ENCODE measurements around the gene DYNC1LI1.

DYNC1LI1 gene

GRCh38 chr3:32482693-32483092 lies 88.0 kb downstream of the DYNC1LI1 start:
- no peak for TF ChIP-seq CTCF (IDR thresholded peaks at IDR 0.05)

DNA sequence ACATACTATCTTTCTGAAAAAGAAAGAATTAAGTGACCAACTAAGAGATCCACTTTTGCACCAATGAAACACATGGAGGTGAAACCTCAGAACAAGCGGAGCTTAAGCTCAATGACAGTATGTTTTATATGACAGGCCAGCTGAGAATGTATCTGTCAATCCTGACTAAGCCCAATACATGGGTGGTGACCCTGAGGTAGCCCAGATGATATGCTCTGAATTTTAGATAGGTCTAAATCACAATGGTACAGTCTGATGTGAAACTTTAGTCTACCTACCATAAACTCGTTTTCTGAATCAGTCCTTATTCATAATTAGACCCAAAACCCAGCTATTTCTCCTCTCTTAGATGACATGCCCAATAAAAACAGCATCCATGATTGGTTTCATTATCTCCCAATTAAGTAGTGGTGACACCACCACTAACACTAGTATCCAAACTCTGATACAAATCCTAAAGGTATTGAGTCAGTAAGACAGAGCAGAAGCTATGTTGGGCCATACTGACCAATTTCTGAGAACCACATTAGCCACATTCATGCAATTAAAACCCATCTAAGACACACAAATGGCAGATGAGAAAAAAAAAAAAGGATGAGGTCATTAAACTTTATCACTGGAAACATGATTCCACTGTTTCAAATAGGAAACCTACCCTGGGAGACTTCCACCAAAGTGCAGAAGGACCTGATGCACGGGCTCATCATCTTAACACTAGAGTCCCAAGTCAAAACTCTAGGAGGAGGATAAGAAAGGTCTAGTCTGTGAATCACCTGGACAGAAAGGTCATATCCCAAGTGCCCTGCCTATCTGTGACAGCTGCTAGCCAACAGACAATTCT lies 88.6 kb downstream of the DYNC1LI1 start:
- TF ChIP-seq CTCF (IDR thresholded peaks at IDR 0.05), result no peak

GRCh38 chr3:32480604-32481003 lies 90.1 kb downstream of the DYNC1LI1 start:
- no peak for TF ChIP-seq CTCF (IDR thresholded peaks at IDR 0.05)

Data from LNCAP (cell line).